Measurements from ENCODE around the gene SOSTDC1.

The SOSTDC1 gene

DNA sequence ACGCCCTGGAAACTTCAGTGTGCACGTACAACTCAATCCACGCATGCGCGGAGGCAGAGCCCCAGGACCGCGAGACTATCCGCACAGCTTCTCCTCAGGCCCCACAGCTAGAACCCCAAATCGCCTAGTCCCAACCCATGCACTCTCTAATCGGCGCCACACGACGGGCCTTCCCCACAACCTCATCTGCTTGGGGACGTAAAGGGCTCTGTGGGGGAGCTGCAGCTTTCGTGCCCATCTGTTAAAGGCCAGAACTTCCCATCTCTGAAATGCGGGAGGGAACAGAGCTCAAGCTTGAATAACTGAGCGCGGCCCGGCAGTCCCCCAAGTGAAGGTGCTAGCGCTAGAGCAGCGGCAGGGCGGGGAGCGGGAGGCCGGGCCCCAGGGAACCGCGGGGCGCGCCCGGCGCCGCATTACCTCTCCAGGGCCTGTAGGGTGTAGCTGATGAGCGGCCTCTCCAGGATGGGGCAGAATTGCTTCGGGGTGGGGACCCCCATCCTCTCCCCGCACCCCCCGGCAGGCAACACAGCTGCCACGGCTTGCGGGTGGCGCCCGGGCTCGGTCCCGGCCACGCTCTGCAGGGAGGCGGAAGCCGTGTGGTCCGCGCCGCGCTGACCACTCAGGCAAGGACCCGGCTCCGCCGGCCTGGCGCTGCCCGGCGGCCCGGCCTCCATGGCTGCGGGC, 44.7 kb downstream of the SOSTDC1 start:
- Histone ChIP-seq H3K4me3 (ENCODE audit: extremely low read depth, insufficient read depth, low read length, poor library complexity, severe bottlenecking) (peak overlapping the region; percentile 47), H3K4me1 (ENCODE audit: control insufficient read depth, insufficient read depth, low read length, poor library complexity, severe bottlenecking) (peaks cover 9% of the 10 kb centered on the region), H3K36me3 (ENCODE audit: control insufficient read depth, insufficient read depth, low read length) (no peaks in the 10 kb centered on the region), H3K9me3 (ENCODE audit: control insufficient read depth, low read length) (no peaks in the 10 kb centered on the region), H3K27ac (ENCODE audit: low read depth, low read length, severe bottlenecking) (peak overlapping the region; percentile 83)
- 3 to 9% methylated on average over 42 to 45 of the region's 56 CpGs for WGBS, 2 experiments (ENCODE audit: insufficient coverage in 2 of 2)

GRCh38 chr7:16420329-16420648, 45.2 kb downstream of the SOSTDC1 start:
- H3K4me1 ChIP-seq (ENCODE audit: control insufficient read depth, insufficient read depth, low read length, poor library complexity, severe bottlenecking), result peaks cover 9% of the 10 kb centered on the region
- WGBS, 2 experiments (ENCODE audit: insufficient coverage in 2 of 2), result 27 to 41% methylated on average over 2 to 3 of the region's 3 CpGs
- peak overlapping the region; percentile 83 for H3K27ac ChIP-seq (ENCODE audit: low read depth, low read length, severe bottlenecking)
- H3K9me3 ChIP-seq (ENCODE audit: control insufficient read depth, low read length), result no peaks in the 10 kb centered on the region
- H3K36me3 ChIP-seq (ENCODE audit: control insufficient read depth, insufficient read depth, low read length), result no peaks in the 10 kb centered on the region
- peak overlapping the region; percentile 47 for H3K4me3 ChIP-seq (ENCODE audit: extremely low read depth, insufficient read depth, low read length, poor library complexity, severe bottlenecking)

- peaks cover 9% of the 10 kb centered on the region for H3K4me1 ChIP-seq (ENCODE audit: control insufficient read depth, insufficient read depth, low read length, poor library complexity, severe bottlenecking)
- H3K36me3 ChIP-seq (ENCODE audit: control insufficient read depth, insufficient read depth, low read length), result no peaks in the 10 kb centered on the region
- no peaks in the 10 kb centered on the region for H3K9me3 ChIP-seq (ENCODE audit: control insufficient read depth, low read length)
- no peak overlapping the region for H3K4me3 ChIP-seq (ENCODE audit: extremely low read depth, insufficient read depth, low read length, poor library complexity, severe bottlenecking)
- H3K27ac ChIP-seq (ENCODE audit: low read depth, low read length, severe bottlenecking), result no peak overlapping the region
- 98 to 100% methylated on average over 2 to 7 of the region's 10 CpGs for WGBS, 2 experiments (ENCODE audit: insufficient coverage in 2 of 2)
These were observed 45.7 kb downstream of the SOSTDC1 start for GRCh38 chr7:16419859-16420258.

DNA sequence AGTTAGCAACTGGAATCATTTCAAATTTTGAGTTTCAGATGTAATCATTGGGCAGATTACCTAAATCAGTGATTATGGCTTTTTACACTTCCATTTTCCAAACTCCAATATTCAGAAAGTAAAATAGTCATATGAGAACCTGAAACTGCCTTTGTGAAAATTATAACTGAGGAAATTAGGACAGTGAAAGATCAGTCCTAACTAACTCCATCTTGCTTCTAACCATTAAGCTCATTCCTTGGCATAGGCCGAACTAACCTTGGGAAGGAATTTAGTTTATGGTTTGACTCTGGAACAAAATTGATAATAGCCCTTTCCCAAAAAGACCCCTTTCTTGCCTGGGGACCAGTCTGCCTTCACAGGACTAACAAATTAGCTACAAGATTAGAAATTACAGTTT, 46.4 kb downstream of the SOSTDC1 start:
- Histone ChIP-seq H3K9me3 (ENCODE audit: control insufficient read depth, low read length) (no peaks in the 10 kb centered on the region), H3K27ac (ENCODE audit: low read depth, low read length, severe bottlenecking) (no peak overlapping the region), H3K4me1 (ENCODE audit: control insufficient read depth, insufficient read depth, low read length, poor library complexity, severe bottlenecking) (peaks cover 9% of the 10 kb centered on the region), H3K4me3 (ENCODE audit: extremely low read depth, insufficient read depth, low read length, poor library complexity, severe bottlenecking) (no peak overlapping the region), H3K36me3 (ENCODE audit: control insufficient read depth, insufficient read depth, low read length) (no peaks in the 10 kb centered on the region)
- no CpG with 5 or more reads among the region's 1 CpG for WGBS, 2 experiments (ENCODE audit: insufficient coverage in 2 of 2)

DNA sequence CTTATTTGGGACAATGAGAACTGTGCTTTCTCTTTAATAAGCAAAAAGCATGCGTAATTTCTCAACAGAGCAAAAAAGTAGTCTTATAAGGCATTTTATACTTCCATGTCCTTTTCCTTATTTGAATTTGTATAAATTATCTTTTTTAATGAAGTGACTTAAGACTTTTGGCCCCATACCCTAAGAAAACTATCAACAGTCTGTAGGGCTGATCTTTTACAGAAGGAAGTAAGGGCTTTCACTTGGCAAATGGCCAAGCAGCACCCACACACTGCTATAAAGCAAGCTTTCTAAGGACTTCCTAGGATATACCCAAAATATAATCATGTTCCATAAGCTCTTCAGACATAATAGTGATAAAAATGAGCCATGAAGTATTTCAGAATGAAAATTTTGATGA, 47.6 kb downstream of the SOSTDC1 start:
- Histone ChIP-seq H3K36me3 (ENCODE audit: control insufficient read depth, insufficient read depth, low read length) (no peaks in the 10 kb centered on the region), H3K27ac (ENCODE audit: low read depth, low read length, severe bottlenecking) (no peak overlapping the region), H3K9me3 (ENCODE audit: control insufficient read depth, low read length) (no peaks in the 10 kb centered on the region), H3K4me3 (ENCODE audit: extremely low read depth, insufficient read depth, low read length, poor library complexity, severe bottlenecking) (no peak overlapping the region), H3K4me1 (ENCODE audit: control insufficient read depth, insufficient read depth, low read length, poor library complexity, severe bottlenecking) (peaks cover 9% of the 10 kb centered on the region)
- no CpG with 5 or more reads among the region's 1 CpG for WGBS, 2 experiments (ENCODE audit: insufficient coverage in 2 of 2)

- 86 to 94% methylated on average over 5 of the region's 7 CpGs for WGBS, 2 experiments (ENCODE audit: insufficient coverage in 2 of 2)
- H3K4me1 ChIP-seq (ENCODE audit: control insufficient read depth, insufficient read depth, low read length, poor library complexity, severe bottlenecking), result peaks cover 2% of the 10 kb centered on the region
- H3K27ac ChIP-seq (ENCODE audit: low read depth, low read length, severe bottlenecking), result no peak overlapping the region
These were observed 49.0 kb downstream of the SOSTDC1 start for GRCh38 chr7:16416289-16417282.

DNA sequence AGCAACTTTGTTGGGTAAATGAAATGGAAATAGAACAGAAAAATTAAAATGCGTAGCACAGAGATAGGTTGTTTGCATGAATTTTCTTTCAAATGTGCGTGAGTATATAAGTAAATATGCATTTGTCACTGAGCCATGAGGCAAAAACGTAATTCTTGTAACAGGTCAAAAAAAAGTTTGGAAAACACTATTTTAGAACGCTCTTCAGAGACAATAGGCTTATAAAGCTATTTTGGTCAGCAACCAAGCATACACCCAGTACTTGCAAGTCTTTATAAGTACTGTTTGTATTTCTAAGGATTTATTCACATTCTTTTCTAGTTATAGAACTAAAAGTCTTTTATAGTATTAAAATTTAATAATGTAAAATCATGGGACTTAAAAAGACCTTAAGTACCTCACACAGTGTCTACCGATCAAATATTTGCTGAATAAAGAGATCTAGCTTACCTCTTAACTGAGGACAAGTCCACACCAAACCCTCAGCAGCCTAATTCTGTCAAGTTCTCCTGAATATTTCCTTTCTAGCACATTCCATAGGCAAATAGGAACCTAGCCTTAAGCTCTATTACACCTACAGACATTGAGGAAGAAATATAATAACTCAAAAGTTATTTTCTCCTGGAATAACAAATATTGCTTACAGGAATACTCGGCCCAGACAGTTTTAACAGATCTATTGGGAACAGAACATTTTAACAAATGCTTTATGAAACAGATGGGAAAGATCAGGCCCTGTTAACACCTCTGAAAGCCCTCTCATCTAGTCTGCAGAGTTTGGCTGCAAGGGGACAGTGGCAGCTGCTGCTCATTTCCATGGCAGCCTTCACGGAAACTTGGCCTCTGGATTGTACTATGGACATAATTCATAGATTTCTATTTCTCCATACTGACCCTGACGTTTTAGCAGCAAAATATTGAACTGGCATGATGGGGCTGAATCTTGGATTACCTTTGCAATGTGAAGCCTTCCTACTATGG, 53.0 kb downstream of the SOSTDC1 start:
- no peak overlapping the region for H3K27ac ChIP-seq (ENCODE audit: low read depth, low read length, severe bottlenecking)
- no peak overlapping the region for H3K4me3 ChIP-seq (ENCODE audit: extremely low read depth, insufficient read depth, low read length, poor library complexity, severe bottlenecking)
- H3K36me3 ChIP-seq (ENCODE audit: control insufficient read depth, insufficient read depth, low read length), result no peaks in the 10 kb centered on the region
- H3K9me3 ChIP-seq (ENCODE audit: control insufficient read depth, low read length), result no peaks in the 10 kb centered on the region
- WGBS, 2 experiments (ENCODE audit: insufficient coverage in 2 of 2), result 95 to 99% methylated on average over 5 to 6 of the region's 8 CpGs
- H3K4me1 ChIP-seq (ENCODE audit: control insufficient read depth, insufficient read depth, low read length, poor library complexity, severe bottlenecking), result no peaks in the 10 kb centered on the region

More at GRCh38 chr7:16416289-16417282, 49.0 kb downstream of the SOSTDC1 start:
- Histone ChIP-seq H3K36me3 (ENCODE audit: control insufficient read depth, insufficient read depth, low read length) (no peaks in the 10 kb centered on the region), H3K4me3 (ENCODE audit: extremely low read depth, insufficient read depth, low read length, poor library complexity, severe bottlenecking) (no peak overlapping the region), H3K9me3 (ENCODE audit: control insufficient read depth, low read length) (no peaks in the 10 kb centered on the region)
